ENCODE data around the gene PTPRD.

PTPRD gene

DNA sequence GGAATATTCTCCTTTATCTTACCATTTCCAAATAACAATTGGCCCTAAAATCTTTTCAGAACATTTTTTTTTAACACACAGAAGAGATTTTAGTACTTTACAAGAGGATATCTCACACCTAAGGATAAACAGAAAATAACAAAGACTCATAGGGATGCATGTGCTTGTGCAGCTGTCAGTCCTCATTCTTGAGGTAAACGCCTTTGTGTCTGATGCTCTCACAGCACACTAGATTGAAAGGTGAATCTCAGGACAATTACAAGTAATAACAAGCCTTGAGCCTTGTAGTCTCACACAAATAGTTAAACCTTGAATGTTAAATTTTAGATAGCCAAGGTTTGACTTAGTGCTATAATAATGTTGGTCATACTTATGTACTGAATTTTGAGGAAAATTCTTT is 439.2 kb downstream of the PTPRD start:
- no peak for DNase-seq (ENCODE audit: low read depth)

DNA sequence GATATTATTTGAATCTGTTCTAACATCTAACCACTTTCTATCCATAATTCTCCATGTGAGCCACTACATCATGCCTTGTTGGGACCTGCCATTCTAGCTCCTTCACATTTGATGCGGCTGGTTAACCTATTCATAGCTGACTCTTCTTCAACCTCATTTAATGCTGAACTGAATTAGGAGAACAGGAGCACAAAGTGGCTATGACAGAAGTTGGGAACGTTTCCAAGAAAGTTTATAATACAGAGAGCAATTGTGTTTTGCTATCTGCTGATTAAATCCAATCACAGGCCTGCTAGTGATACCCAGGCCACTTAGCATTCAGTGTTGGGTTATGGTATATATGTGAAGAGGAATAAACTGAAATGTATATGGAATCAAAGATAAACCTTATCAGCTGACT is 440.3 kb downstream of the PTPRD start:
- DNase-seq (ENCODE audit: low read depth) = no peak

- DNase-seq (ENCODE audit: low read depth) = no peak
Observed at GRCh38 chr9:10168241-10168640, 444.6 kb downstream of the PTPRD start.

- no peak for DNase-seq (ENCODE audit: low read depth)
Observed at GRCh38 chr9:10148796-10149195, 464.0 kb downstream of the PTPRD start.

DNA sequence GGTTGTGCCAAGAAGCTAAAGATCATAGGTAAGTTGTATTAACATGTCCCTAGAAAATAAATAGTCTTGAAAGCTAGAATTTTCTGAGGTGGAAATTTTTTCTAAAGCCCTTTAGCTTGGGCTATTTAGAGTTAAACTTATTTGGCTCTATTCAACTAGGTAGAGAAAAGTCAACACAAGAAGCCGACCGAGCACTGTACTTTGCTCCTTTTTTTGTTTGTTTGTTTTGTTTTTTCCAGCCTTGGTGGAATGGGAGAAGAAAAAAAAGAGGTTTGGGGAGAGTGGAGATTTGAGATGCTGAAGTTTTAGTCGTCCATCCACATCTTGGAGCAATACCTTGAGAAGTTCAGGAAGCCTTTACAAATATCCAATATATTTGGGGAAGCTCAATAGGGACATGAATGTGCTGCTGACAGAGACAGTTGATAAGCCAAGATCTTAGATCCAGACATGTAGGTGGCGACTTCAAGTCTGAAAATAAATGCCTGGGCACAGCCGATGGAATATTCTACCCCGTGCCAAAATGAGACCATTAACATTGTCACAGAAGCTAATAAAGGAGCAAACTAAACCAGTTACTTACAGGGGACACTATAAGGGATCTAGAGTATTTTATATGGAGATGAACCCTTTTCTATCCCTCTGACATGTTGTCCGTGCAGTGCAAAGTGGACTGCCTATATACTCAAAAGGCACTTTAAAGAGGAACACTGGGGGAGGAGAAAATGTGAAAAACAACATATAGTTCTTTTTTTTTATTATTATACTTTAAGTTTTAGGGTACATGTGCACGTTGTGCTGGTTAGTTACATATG is 466.1 kb downstream of the PTPRD start:
- no peak for DNase-seq (ENCODE audit: low read depth)

- no peak for DNase-seq (ENCODE audit: low read depth)
Observed at GRCh38 chr9:10144355-10144754, 468.4 kb downstream of the PTPRD start.

DNA sequence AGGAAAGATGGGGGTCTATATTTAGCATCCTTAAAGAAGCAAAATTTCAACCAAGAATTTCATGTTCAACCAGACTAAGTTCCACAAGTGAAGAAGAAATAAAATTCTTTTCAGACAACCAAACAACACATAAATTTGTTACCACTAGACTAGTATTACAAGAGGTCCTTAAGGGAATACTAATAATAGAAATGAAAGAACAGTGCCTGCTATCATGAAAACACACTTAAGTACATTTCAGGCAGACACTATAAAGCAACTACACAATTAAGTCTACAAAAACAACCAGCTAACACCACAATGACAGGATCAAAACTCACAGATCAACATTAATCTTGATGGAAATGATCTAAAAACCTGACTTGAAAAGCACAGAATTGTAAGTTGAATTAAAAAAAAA is 477.2 kb downstream of the PTPRD start:
- DNase-seq (ENCODE audit: low read depth) = no peak

DNA sequence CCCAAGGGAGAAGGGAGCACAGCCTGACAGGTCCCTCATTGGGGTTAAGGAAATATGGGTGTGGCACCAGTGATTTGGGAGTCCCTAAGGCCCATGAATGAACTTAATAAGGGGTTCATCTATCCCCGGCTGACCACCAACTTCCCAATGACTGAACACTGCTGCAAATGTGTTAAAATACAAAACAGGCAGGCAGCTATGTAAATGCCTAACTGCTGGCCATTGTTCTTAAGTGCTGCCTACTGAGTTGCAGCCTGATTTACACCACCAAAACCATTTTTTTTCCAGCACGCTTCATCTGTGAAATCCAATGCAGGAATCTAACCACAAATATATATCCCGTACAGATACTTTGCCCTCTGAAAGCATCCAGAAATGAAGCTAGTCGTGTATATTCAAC is 478.5 kb downstream of the PTPRD start:
- DNase-seq (ENCODE audit: low read depth) = no peak

- DNase-seq (ENCODE audit: low read depth) = no peak
Observed at GRCh38 chr9:10130061-10130675, 482.6 kb downstream of the PTPRD start.

DNA sequence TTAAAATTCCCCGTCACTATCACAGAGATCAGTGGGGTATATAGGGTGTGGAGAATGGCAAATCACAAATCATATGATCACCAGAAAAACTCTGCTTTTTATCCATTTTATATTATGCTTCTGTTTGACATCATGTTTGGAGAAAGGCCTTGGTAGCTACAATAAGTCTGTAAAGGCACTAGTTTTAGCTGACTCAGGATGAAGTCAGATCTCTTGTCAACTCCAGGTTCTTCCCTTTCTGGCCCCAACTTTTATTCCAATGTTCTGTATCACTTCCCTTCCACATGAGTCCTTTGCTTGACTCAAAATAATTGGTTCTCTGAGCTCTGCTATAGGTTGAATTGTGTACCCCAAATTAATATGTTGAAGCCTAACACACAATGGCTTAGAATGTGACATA is 484.9 kb downstream of the PTPRD start:
- DNase-seq (ENCODE audit: low read depth) = no peak

- no peak for DNase-seq (ENCODE audit: low read depth)
Observed at GRCh38 chr9:10112798-10113197, 500.0 kb downstream of the PTPRD start.

- DNase-seq (ENCODE audit: low read depth) = no peak
Observed at GRCh38 chr9:10112070-10112469, 500.7 kb downstream of the PTPRD start.

DNA sequence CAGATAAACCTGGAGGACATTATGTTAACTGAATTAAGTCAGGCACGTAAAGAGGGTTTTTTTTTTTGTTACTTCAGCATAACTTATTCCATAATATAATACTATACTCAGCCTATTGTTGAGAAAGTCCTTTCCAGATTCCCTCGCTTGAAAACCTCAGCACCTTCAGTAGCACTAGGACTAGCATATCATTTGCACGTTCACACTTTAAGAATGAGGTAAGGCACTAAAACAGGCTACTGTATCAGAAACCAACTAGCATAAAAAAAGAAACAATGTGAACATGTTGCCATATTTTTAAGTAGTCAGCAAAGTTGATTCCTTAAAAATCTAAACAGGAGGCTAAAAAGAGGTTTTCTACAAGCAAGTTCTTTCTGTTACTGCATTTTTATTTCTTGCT is 504.0 kb downstream of the PTPRD start:
- no peak for DNase-seq (ENCODE audit: low read depth)

DNA sequence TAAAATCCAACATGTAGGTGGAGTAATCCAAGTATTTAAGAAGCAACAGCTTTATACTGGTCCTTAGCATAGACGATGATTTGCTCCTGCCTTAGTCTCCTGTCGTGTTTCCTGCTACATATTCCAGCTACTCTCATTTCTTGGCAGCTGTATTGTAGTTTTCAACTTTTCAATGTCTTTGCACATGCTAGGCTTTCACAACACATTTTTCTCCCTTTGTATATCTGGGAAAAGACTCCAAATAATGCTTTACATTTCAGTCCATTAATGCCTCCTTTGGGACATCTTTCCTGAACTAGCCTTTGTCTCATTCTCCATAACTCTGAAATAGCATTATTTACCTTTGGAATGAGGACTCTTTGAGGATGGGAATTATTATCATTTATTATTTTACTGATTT is 508.0 kb downstream of the PTPRD start:
- DNase-seq (ENCODE audit: low read depth) = no peak

GRCh38 chr9:10095208-10095607 is 517.6 kb downstream of the PTPRD start:
- no peak for DNase-seq (ENCODE audit: low read depth)

DNA sequence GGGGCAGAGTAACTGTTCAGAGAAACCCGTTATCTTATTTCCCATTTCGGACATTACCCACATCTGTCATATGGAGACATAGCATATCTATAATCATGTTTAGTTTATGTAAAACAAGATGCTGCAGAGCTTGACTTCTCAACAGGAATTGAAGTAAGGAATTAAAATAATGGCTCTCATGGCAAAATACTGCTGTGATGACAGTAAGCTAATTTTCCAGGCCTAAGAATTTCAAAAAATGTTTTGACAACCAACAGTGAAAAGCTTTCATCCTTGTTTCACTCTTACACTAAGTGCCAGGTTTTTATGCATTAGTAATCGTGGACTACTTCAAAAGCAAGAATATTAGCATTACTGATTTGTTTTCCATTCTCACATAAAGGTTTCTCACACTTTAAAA is 518.2 kb downstream of the PTPRD start:
- DNase-seq (ENCODE audit: low read depth) = no peak

DNA sequence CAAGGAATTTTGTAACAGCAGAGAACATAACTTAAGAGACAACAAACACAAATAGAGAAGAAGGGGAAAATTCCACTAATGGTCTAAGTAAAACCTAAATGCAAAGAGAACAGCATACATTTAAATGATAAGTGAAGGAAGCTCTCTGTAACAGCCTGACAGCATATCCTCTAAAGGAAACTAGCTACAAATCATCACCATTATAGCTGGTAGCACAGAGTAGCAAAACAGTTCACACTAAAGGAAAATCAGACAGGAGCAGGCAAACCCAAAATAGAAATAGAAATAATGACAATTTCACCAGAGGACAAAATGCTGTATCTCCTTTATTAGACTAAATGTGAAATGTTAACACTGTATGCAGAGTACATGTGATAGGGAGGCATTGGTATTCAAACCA is 532.8 kb downstream of the PTPRD start:
- no peak for DNase-seq (ENCODE audit: low read depth)

DNA sequence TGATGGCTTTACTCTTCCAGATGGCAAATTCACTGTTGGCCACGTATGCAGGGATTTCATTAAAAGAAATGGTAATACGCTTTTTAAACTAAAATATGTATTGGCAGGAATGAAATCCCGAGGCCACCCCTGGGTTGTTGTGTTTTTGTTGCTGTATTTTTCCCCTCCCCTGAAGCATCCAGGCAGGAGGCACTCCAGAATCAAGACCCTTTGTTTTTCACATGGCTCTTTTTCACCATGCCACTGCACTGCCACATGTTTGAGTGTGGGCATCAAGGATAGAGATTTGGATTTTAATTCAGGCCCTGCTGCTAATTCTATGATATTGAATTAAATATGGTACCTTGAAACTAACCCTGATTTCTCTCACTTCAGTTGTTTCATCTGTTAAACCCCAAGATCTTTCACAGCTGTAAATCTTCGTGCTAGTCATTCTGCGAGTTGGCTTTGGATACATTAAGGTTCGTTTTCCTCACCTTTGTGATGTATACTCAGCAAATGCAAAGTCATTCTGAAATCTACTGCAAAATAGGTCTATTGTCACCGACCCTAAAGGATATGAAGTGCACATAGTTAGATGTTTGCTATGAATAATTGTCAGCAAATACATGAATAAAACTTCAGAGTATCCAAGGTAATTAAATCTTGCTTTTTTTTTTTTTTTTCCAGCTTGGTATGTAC is 533.4 kb downstream of the PTPRD start:
- DNase-seq (ENCODE audit: low read depth) = no peak

GRCh38 chr9:10071579-10071978 is 541.2 kb downstream of the PTPRD start:
- DNase-seq (ENCODE audit: low read depth) = no peak

- no peak for DNase-seq (ENCODE audit: low read depth)
Observed at GRCh38 chr9:10062629-10063395, 550.0 kb downstream of the PTPRD start.

GRCh38 chr9:10059044-10059443 is 553.8 kb downstream of the PTPRD start:
- no peak for DNase-seq (ENCODE audit: low read depth)

DNA sequence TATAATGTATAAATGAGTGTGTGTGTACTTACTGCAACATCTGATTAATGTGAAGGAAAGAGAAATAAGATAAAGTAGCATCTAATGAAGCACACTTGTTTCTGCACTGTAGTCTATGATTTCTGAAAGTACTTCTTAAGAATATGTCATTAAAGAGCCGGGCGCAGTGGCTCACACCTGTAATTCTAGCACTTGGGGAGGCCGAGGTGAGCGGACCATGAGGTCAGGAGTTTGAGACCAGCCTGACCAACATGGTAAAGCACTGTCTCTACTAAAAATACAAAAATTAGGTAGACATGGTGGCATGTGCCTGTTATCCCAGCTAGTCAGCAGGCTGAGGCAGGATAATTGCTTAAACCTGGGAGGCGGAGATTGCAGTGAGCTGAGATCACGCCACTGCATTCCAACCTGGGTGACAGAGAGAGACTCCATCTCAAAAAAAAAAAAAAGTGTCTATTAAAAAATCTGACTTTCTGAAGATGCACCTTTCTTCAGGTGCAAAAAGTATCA is 556.9 kb downstream of the PTPRD start:
- DNase-seq (ENCODE audit: low read depth) = no peak
